HG03457 (cell line): ENCODE results near the gene NUAK1.

Source experiments
- ATAC-seq: cut with Tn5 transposase; IDR thresholded peaks from one replicate; pipeline ENCODE4 v1.9.1; 2021; ENCODE audit warnings: moderate number of reproducible peaks; ENCODE audit not compliant: unreplicated experiment

The NUAK1 gene

DNA sequence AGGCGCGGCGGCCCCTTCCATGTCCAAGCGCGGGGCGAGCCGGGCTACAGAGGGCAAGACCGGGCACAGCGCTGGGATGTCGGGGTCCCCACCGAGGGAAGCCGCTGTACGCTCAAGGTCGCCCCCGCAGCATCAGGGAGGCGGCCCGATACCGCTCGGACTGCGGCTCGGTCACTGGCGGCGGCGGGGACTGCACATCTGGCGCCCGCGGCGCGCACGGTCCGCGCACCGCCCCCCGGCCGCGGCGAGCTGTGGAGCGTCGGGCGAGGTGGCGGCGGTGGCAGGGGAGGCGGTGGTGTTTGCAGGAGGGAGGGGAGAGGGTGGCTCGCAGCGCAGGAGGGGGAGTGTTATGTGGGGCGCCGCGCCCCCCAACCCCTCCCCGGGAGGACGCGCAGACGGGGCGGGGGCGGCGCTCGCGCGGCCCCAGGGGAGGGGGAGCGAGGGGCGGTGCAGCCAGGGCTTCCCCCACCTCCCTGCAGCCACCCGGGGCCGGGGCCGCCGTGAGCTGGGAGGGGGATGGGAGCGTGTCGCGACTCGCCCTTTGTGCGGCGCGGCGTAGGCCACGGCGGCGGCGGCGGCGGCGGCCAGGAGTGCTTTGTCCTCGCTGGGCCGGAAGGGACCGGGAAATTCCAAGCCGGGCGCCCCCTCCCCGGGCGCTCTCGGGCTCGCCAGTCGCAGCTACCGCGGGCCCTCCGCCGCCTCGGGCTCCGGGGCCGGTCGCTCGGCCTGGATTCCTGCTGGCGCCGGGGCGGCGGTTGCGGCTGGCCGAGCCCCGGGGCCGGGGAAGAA lies at the start of gene NUAK1:
NUAK1 (minus strand) TSS at position 322 of the 789 bp plus-strand sequence; CDS start at position 21, 301 bp downstream.
- ATAC-seq, result no peak

DNA sequence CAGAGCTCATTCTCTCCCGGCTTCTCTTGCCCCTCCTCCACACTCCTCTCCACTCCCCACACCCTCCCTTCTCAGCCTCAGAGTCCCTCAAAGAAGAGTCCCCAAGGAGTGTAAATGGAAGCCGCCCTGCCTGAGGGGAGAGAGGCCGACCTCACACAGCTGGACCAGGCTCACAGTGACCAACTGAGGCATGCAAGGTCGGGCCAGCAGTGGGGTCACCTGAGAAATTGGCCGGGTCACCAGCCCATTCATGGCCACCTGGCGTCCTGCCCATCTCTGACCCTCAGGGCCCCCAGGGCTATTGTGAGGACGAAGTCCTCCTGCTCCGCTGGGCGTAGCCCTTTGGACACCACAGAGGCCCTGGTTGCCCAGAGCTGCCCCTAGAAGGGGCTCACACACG lies 49.5 kb upstream of the NUAK1 start:
- ATAC-seq, result no peak

DNA sequence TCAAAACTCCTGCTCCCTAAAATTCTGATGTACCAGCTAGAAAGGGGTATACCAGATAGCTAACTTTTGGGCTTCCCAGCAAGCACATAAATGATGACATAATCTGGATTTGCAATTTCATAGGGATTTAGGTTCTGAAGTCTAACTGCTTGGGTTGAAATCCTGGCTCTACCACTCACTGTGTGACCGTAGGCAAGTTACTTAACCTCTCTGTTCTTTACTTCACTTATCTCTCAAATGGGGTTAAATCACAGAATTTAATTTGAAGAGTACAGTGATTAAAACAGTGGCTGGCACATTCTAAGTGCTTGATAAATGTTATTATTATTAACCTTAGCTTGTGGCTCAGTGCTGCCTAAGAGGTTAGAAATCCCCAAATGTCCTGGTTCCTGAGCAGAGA lies 49.1 kb upstream of the NUAK1 start:
- no peak for ATAC-seq

DNA sequence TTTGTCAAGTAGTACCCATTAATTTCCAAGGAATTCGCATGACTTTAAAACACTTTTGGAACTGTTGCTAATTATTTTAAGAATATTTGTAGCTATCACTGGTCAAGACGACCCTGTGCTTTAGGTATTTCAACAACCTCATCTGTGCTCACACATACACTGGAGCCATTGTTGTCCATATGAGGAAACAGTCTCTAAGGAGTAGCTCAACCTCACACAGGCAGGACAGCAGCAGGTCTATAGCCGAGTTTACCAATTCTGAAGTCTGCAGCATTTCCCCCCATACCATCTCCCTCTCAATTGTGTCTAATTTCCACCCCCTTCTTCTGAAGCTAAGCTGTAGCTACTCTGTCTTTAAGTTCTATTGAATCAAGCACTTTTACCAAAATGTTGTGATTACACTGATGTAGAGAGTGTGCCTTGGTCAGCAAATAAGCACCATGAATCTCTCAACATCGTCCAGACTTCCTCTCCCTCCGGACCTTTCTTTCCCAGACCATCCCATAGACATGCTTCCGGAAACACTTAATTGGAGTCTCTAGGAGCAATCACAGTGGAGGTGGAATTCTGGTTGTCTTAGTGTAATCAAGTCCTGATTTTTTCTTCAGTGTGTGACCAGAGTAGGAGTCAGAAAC lies 48.5 kb upstream of the NUAK1 start:
- ATAC-seq, result no peak

DNA sequence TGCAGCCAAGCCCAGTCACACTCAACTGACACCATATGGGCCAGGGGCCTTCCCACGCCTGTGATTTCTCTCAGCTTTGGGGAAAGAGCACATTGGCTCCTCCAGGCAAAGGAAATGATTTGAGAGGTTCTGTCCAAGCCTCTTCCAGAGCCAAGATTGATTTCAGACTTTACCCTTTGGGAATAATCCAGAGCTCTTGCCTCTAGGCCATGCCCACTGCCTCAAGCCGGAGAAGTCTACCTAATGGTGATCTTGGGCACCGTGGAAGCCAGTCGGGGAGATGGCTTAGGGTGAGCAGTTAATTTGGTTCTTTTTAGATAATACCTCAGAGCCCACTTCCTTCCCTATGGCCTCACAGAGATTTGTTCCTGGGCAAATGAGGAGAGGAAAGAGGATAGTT lies 45.0 kb upstream of the NUAK1 start:
- no peak for ATAC-seq

DNA sequence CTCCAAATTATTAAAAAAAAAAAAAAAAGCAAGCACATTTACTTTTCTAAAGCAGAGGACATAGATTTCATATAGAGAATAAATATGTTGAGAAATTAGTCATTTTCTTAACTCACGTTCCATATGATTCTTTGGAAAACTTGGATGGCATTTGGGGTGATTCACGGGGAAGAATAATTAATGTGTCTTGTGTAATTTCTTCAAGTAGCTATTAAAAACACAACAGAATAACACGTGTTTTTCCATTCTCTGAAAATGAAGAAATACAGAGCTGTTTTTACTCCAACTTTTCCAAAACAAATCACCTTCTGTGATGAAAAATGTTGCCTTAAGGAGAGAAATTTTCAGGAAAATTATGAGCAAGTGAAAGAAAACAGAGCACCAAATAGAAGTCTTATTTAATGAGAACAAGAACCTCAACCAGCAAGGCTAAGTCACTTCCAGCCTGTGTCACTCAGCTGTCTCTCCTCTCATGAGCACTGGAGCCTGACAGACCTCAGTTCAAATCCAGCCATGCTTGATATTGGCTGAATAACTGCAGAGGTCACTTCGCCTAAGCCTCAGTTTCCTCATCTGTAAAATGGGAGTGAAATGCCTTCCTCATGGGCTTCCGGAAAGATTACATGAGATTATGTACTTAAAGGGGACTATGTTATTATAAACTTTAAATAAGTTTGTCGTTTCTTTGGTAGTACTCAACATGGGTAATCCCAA lies 42.8 kb upstream of the NUAK1 start:
- ATAC-seq, result no peak

DNA sequence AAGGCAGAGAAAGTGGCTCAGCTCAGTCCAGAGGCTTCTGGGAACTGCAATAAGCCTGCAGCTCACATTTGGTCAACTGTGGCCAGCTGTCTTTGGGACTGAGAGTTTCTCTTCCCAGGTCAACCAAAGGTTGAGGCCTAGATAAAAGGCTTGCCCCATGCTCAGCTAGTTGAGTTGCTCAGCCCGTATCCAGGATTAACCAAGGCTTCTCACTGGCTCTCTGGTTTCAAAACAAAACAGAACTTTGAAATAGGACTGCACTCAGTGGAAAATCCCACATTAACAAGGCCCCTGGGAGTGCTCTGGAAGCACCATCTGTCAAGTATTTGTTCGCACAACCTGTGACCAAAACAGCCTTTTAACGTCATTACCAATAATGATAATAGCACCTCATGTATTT lies 40.3 kb upstream of the NUAK1 start:
- ATAC-seq, result no peak

DNA sequence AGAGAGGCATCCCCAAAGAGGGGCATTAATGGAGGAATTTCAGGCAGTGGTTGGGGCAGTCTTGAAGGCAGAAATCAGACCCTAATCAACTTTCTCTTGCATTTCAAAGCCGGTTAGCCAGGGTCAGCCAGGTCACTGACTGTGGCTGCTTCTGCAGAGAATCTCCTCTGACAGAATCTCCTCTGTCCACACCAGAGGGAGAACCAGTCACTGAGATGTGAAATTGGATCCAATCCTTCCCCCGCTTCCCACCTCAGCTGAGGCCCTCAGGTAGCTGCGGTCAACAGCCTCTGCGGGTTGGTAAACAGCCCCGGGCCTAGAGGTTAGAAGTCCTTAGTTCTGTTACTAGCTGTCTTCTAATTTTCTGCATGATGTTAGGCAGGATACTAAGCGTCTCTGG lies 39.8 kb upstream of the NUAK1 start:
- ATAC-seq, result no peak

DNA sequence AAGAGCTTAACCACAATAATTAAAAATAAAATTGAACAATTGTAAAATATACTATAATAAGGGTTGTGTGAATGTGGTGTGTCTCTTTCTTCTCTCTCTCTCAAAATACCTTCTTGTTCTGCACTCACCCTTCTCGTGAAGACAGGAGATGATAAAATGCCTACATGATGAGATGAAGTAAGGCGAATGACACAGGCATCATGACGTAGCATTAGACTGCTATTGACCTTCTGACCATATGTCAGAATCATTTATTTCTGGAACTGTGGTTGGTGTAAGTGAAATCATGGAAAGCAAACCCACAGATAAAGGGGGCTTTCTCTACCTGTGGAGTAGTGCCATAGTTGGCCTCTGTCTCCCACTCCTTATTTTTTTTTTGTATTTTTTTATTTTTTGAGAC lies 37.8 kb upstream of the NUAK1 start:
- ATAC-seq, result no peak

DNA sequence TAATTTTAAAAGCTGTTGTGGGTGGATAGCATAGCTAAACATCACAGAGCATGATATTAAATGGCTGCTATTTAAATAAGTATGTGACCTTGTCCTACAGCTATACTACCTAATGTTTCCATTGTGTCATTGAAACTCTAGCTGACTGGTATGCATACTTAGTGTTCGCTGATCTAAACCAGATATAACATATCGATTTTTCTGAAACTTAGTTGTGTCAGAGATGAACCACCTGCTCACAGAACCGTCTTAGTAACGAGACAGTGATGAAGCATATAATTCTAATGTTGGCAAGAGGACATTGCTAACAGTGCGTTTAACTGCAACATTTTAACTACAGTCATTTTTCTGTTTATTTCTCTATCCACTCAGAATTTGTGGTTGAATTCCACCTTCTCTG lies 36.1 kb upstream of the NUAK1 start:
- ATAC-seq, result no peak

DNA sequence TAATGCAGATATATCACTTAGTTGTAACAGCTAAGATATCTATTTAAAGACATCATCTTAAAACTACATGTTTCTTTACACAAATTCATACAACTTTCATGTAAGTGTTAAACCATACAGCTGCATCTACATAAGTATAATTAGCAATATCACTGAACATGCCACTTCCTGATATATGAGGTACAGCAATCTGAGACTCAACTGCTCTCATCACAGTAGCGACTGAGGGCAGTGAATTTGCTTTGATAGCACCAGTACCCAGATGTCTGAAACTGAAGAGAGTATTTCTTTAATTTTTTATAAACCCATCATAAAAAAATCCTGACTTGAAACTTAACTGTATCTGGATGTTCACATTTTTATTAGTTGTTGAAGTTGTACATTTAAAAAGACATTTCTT lies 34.7 kb upstream of the NUAK1 start:
- ATAC-seq, result no peak

DNA sequence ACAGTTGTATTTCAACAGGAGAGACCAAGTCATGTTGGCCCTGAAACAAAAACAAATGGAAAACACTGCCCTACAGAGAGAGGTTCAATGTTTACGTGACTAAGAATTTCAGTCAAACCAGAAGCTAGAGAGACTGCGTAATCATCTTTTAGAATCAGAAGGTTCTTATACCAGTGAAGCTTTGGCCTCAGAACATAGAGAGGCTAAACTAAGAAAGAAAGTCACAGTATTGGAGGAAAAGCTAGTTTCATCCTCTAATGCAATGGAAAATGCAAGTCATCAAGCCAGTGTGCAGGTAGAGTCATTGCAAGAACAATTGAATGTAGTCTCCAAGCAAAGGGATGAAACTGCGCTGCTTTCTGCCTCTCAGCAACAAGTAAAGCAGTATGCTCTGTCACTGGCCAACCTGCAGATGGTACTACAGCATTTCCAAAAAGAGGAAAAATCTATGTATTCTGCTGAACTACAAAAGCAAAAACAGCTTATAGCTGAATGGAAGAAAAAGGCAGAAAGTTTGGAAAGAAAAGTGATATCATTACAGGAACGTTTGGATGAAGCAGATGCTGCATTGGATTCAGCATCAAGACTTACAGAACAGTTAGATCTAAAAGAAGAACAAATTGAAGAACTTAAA lies 32.5 kb upstream of the NUAK1 start:
- ATAC-seq, result no peak

DNA sequence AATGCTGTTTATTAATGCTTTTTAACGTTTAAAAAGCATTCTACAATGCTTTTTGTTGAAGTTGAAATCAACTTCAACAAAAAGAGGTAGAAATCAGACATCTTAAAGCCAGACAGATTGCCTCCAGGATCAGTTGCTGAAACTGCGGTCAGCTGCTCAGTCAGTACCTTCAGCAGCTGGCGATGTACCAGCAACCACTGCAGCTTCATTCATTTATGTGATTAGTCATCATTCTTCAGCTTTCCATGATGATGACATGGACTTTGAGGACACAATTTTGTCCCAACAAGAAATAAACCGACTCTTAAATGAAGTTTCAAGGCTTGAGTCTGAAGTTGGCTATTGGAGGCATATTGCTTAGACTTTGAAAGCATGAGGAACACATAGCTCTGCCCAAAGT lies 31.5 kb upstream of the NUAK1 start:
- ATAC-seq, result no peak

DNA sequence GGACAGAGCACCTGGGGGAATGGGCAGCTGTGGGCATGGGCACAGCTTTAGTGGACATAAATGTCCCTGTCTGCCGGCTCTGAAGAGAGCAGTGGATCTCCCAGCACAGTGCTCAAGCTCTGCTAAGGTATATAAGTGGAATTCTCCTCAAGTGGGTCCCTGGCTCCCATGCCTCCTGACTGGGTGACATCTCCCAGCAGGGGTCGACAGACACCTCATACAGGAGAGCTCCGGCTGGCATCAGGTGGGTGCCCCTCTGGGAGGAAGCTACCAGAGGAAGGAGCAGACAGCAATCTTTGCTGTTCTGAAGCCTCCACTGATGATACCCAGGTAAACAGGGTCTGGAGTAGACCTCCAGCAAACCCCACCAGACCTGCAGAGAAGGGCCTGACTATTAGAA lies 25.0 kb upstream of the NUAK1 start:
- ATAC-seq, result no peak

DNA sequence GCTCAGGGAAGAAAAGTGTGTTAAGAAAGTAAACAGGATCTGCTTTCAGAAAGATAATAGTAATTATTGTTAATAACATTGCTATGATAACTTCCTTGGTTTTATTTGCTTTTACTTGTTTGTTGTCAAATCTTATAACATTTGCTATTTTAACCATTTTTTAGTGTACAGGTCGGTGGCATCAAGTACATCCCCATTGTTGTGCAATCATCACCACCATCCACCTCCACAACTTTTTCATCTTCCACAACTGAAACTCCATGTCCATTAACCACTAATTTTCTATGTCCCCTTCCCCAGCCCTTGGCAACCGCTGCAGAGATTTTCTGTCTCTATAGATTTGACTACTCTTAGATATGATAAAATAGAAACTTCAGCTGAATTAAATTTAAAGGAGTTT lies 22.7 kb upstream of the NUAK1 start:
- no peak for ATAC-seq

DNA sequence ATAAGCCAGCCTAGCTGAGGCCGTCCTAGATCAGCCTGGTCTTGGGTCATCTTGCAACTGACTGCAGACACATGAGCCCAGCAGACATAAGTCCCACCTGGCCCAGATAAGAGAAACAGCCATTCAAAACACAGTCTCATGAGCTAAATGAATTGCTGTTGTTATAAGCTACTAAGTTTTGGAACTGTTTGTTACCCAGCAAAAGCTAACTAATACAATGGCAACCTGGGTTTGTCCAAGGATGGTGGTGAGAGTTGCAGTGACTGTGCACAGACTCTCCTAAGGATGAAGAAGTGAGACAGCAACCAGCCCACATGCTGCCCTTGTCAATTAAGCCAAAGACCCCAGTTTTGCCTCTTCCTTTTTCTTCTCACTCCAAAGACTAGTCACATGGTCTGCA lies 22.2 kb upstream of the NUAK1 start:
- ATAC-seq, result no peak

DNA sequence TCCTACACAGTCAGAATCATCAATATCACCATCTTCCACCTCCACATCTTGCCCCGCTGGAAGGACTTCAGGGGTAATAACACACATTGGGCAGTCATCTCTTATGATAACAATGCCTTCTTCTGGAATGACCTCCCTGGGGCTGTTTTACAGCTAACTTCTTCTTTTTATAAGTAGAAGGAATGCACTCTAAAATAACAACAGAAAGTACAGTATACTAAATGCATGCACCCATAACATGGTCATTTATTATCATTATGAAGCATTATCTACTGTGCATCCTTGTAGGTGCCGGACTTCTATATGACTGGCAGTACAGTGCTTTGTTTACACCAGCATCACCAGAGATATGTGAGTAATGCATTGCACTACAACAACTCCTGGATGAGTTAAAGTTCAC lies 19.0 kb upstream of the NUAK1 start:
- no peak for ATAC-seq

DNA sequence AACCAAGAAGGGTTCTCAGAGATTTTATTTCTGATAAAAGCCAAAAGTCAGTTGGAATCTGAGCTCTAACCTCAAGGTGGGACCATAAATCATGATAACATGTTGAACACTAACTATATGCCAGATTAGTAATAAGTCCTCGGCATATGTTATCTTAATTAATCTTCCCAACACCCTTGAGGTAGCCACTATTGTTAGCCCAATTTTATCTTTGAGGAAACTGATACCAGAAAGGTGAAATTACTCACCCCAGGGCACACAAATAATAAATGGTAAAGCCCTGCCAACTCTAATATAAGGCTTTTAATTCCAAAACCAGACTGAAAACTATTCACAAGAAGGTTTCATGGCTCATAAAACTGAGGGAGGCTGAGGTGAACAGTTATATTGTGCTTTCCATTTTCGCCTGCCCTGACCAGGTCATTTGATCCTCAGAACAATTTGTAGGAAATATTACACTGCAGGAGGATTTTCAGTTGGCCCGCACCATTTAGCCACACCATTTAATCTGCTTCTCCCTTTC lies 16.1 kb upstream of the NUAK1 start:
- ATAC-seq, result no peak

DNA sequence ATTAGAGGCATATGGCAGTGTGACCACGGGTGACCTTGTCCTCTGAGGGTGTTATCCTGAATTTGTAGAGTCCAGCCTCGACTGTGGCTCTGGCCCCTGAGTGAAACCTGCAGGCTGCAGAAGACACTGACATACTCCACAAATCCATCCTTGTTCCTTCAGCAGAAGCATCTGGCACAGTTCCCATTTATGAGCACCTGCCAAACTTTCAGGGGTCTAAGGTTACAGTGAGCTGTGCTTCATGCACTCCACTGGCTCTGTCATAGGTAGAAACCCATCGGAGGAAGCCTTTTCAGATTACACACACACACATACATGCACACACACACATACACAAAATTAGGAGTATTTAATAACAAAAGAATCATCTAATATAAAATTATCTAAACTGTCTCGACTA lies 13.6 kb upstream of the NUAK1 start:
- ATAC-seq, result no peak

DNA sequence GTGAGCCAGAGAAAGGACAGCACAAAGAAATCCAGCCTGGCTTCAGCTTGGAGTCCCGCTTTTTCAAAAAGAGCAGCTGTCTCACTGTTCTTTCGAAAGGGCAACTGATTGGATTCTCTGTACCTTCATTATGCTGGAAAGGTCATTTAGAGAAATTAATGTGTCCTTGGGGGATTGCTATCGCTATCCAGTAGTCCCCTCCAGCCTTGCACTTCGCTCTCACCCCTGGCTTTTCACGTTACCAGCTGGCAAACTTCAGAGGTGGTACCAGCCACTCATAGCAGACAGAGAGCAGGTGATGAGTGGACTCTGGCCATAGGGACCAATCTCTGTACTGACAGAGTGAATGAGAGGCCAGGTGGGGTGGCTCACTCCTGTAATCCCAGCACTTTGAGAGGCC lies 11.8 kb upstream of the NUAK1 start:
- ATAC-seq, result no peak

DNA sequence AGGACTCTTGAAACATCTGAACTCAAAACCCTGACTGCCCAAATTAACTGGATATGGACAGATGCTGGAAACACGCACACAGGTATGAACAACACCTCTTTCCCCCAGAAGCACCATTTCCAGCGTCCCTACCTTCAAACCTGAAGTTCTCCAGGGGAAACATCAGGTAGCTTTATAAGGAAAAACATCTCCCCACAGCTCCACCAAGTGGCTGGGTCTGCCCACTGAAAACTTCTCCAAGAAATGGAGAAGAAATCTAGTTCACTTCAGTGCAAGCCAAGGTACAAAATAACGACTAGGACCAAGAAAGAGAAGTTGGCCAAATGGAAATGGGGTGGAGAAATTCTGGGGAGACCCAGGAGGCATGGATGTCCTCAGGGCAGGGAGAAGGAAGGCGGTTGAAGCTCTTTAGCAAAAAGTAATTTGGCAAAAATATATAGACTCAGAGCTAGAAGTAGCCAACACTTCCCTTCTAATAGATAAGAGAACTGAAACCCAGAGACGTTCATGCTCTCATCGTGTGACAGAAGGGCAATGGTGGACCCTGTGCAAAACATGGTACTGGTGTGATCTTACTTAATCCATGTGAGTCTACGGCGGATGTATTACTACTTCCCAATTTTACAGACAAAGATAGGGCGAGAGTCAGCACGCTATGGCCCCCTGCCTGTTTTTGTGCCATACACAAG lies 10.5 kb upstream of the NUAK1 start:
- no peak for ATAC-seq
